ENCODE measurements around the gene TENT4A. TPM values are rescaled to one million over a fixed set of nuclear protein-coding genes. Genes with fewer than 3 reads are reported as not detected.

Gene TENT4A
- total RNA-seq, 2 experiments from 2014 or later: 39.0 to 46.1 TPM

DNA sequence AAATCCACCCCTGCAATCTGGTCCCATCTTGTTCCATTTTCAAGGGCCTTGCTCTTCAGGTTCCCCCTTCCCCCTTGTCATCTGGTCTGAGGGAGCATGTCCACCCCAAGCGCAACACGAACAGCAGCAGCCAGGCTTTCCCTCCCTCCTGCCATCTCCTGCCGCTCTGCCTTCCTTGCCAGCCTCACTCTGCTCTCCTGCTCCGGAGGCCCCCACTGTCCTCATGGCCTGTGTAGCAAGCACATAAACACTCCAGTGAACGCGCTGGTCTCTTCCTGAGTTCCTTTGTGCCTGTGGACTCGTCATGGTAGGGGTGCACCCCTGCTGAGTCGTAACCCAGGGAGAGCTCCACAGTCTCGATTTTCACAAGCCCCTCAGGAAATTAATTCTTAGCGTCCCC lies 29.9 kb downstream of the TENT4A start:
- Histone ChIP-seq H3K27ac (ENCODE audit: low read depth, low read length, poor library complexity, severe bottlenecking) (no peak overlapping the region), H3K79me2 (ENCODE audit: insufficient read depth, low read depth, low read length) (no peaks in the 10 kb centered on the region), H2AFZ (ENCODE audit: low read length) (no peak overlapping the region), H3K36me3 (ENCODE audit: insufficient read depth, low read length) (peaks cover 98% of the 10 kb centered on the region), H3K9me3 (ENCODE audit: low read length) (no peaks in the 10 kb centered on the region), H4K20me1 (ENCODE audit: insufficient read depth, low read length) (peaks cover 4% of the 10 kb centered on the region; the same call in 1 of the 2 replicates), H3K4me3 (ENCODE audit: low read depth, low read length, poor library complexity, severe bottlenecking) (no peak overlapping the region), H3K4me2 (ENCODE audit: low read length) (no peak overlapping the region), H3K9me2 (ENCODE audit: insufficient read depth, low read length) (no peaks in the 10 kb centered on the region), H3K4me1 (ENCODE audit: insufficient read depth, low read length, poor library complexity, severe bottlenecking) (peaks cover 4% of the 10 kb centered on the region)
- no TSS peak for BruUV-seq (replicated peaks)
- intact Hi-C loops (cut with micrococcal nuclease; ENCODE audit: unreplicated experiment): no loop called here
- ChIA-PET POLR2A (no interaction called here), CTCF (ENCODE audit: unreplicated experiment) (no interaction called here)
- DNase-seq (ENCODE audit: low spot score): no peak
- TF ChIP-seq CTCF (conservative IDR thresholded peaks at IDR 0.05; ENCODE audit: low read length) (no peak), EZH2phosphoT487 (IDR thresholded peaks at IDR 0.05; ENCODE audit: borderline replicate concordance, low read depth, low read length) (no peak)

DNA sequence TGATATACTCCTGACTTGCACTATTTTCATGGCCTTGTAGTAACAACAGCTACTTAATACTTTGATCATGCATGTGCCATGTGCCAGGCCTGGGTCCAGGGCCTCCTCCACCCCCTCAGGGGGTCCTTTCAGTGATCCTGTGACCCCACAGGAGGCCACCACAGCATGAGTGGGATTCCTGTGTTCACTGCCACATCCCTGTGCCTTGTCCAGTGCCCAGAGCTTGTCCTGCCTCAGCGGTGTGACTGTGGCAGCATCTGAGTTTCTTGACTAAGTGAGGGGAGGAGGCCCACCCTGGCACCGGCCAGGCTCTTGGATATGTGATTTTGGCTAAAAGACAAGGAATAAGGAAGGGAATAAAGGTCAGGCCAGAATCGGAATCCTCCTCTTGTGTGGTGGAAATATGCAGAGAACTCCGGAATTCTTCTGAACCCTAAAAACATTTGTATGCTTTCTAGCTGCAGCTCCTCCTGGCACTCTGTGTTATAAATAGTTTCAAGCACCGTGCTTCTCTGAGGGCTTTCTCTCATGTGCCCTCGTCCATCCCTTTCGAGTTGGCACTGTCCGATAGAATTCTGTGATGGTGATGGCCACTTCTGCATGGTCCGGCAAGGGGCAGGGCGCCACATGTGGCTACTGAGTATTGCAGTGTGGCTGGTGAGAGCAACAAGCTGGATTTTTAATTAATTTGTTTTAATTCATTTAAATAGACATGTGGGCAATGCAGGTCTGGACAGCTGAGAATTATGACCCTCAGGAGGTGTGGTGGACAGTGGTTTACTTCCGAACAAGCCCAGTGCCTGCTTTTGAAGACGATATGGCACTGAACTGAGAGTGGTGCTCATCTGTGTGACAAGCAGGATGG lies 31.8 kb downstream of the TENT4A start:
- ChIA-PET CTCF (ENCODE audit: unreplicated experiment) (interaction anchor here (1.4 kb wide), 1 partner anchor 36 kb away, joined by 3 read pairs; no protein-coding TSS in a partner anchor), POLR2A (interaction anchor here (0.5 to 2.2 kb wide), 3 partner anchors 16 to 173 kb away, joined by 3 to 10 read pairs (median 4); no protein-coding TSS in a partner anchor)
- Histone ChIP-seq H2AFZ (ENCODE audit: low read length) (no peak overlapping the region), H3K4me2 (ENCODE audit: low read length) (no peak overlapping the region), H3K79me2 (ENCODE audit: insufficient read depth, low read depth, low read length) (no peaks in the 10 kb centered on the region), H4K20me1 (ENCODE audit: insufficient read depth, low read length) (peaks cover 4% of the 10 kb centered on the region; the same call in 1 of the 2 replicates), H3K27ac (ENCODE audit: low read depth, low read length, poor library complexity, severe bottlenecking) (no peak overlapping the region), H3K9me3 (ENCODE audit: low read length) (no peaks in the 10 kb centered on the region), H3K36me3 (ENCODE audit: insufficient read depth, low read length) (peaks cover 98% of the 10 kb centered on the region), H3K4me1 (ENCODE audit: insufficient read depth, low read length, poor library complexity, severe bottlenecking) (peaks cover 4% of the 10 kb centered on the region), H3K9me2 (ENCODE audit: insufficient read depth, low read length) (no peaks in the 10 kb centered on the region), H3K4me3 (ENCODE audit: low read depth, low read length, poor library complexity, severe bottlenecking) (no peak overlapping the region)
- BruUV-seq (replicated peaks): no TSS peak
- intact Hi-C loops (cut with micrococcal nuclease; ENCODE audit: unreplicated experiment): loop anchor here (1.0 to 5.0 kb wide), 4 partner anchors 32 to 368 kb away; partner anchors contain the start of genes MED10, NSUN2, SRD5A1 and TENT4A
- TF ChIP-seq CTCF (conservative IDR thresholded peaks at IDR 0.05; ENCODE audit: low read length) (no peak), EZH2phosphoT487 (IDR thresholded peaks at IDR 0.05; ENCODE audit: borderline replicate concordance, low read depth, low read length) (no peak)
- no peak for DNase-seq (ENCODE audit: low spot score)
